HEK293 (cell line): ENCODE measurements around the gene HOATZ.

ENCODE experiments used
- GLIS1 ChIP-seq: fragments of 450-650 bp; formaldehyde crosslinking; IDR thresholded peaks from 2 replicates; pipeline ENCODE4 v1.5.1; 2016; ENCODE audit warnings: missing biosample characterization, missing genetic modification characterization
- KLF16 ChIP-seq: fragments of 450-650 bp; formaldehyde crosslinking; IDR thresholded peaks from 2 replicates; pipeline ENCODE4 v1.5.1; 2017; ENCODE audit warnings: missing biosample characterization, missing genetic modification characterization
- KLF9 ChIP-seq: fragments of 450-650 bp; formaldehyde crosslinking; IDR thresholded peaks from 2 replicates; pipeline ENCODE4 v1.5.1; 2016; ENCODE audit warnings: missing biosample characterization, missing genetic modification characterization, low read depth
- REPIN1 ChIP-seq: fragments of 450-650 bp; formaldehyde crosslinking; IDR thresholded peaks from 2 replicates; pipeline ENCODE4 v1.5.1; 2017; ENCODE audit warnings: missing biosample characterization, missing genetic modification characterization, low read depth
- SCRT1 ChIP-seq: fragments of 450-650 bp; formaldehyde crosslinking; IDR thresholded peaks from 2 replicates; pipeline ENCODE4 v1.5.1; 2016; ENCODE audit warnings: missing biosample characterization, missing genetic modification characterization, borderline replicate concordance
- ZIC2 ChIP-seq: fragments of 450-650 bp; formaldehyde crosslinking; IDR thresholded peaks from 2 replicates; pipeline ENCODE4 v1.5.1; 2016; ENCODE audit warnings: missing biosample characterization, missing genetic modification characterization
- ZNF146 ChIP-seq: fragments of 450-650 bp; formaldehyde crosslinking; IDR thresholded peaks from 2 replicates; pipeline ENCODE4 v1.5.1; 2016; ENCODE audit warnings: missing biosample characterization, missing genetic modification characterization
- ZNF169 ChIP-seq: fragments of 450-650 bp; formaldehyde crosslinking; IDR thresholded peaks from 2 replicates; pipeline ENCODE4 v1.5.1; 2016; ENCODE audit warnings: missing biosample characterization, missing genetic modification characterization
- ZNF23 ChIP-seq: fragments of 450-650 bp; formaldehyde crosslinking; IDR thresholded peaks from 2 replicates; pipeline ENCODE4 v1.5.1; 2016; ENCODE audit warnings: missing biosample characterization, missing genetic modification characterization, borderline replicate concordance
- ZNF266 ChIP-seq: fragments of 450-650 bp; formaldehyde crosslinking; IDR thresholded peaks from 2 replicates; pipeline ENCODE4 v1.5.1; 2016; ENCODE audit warnings: missing biosample characterization, missing genetic modification characterization, low read depth
- ZNF324 ChIP-seq: fragments of 450-650 bp; formaldehyde crosslinking; IDR thresholded peaks from 2 replicates; pipeline ENCODE4 v1.5.1; 2016; ENCODE audit warnings: missing biosample characterization, missing genetic modification characterization
- ZNF335 ChIP-seq: fragments of 450-650 bp; formaldehyde crosslinking; conservative IDR thresholded peaks from 2 replicates; pipeline ENCODE4 v1.5.1; 2016; ENCODE audit warnings: missing biosample characterization, missing genetic modification characterization
- ZNF341 ChIP-seq: fragments of 450-650 bp; formaldehyde crosslinking; IDR thresholded peaks from 2 replicates; pipeline ENCODE4; 2016; ENCODE audit warnings: low read depth, missing biosample characterization, missing genetic modification characterization
- ZNF600 ChIP-seq: fragments of 450-650 bp; formaldehyde crosslinking; IDR thresholded peaks from 2 replicates; pipeline ENCODE4 v1.5.1; 2016; ENCODE audit warnings: missing biosample characterization, missing genetic modification characterization
- ZNF707 ChIP-seq: fragments of 450-650 bp; formaldehyde crosslinking; IDR thresholded peaks from 2 replicates; pipeline ENCODE4 v1.5.1; 2016; ENCODE audit warnings: missing biosample characterization, missing genetic modification characterization
- ZNF747 ChIP-seq: fragments of 450-650 bp; formaldehyde crosslinking; IDR thresholded peaks from 2 replicates; pipeline ENCODE4 v1.5.1; 2016; ENCODE audit warnings: missing biosample characterization, missing genetic modification characterization
- ZNF76 ChIP-seq: fragments of 450-650 bp; formaldehyde crosslinking; IDR thresholded peaks from 2 replicates; pipeline ENCODE4; 2016; ENCODE audit warnings: low read depth, missing biosample characterization, missing genetic modification characterization, borderline replicate concordance
- ZNF777 ChIP-seq: fragments of 450-650 bp; formaldehyde crosslinking; IDR thresholded peaks from 2 replicates; pipeline ENCODE4 v1.5.1; 2017; ENCODE audit warnings: missing biosample characterization, missing genetic modification characterization, borderline replicate concordance
- ZNF830 ChIP-seq: fragments of 450-650 bp; IDR thresholded peaks from 2 replicates; pipeline ENCODE4 v1.5.0; 2018; ENCODE audit warnings: missing biosample characterization, missing genetic modification characterization, low read depth, mild to moderate bottlenecking, moderate library complexity
- ZSCAN23 ChIP-seq: fragments of 450-650 bp; formaldehyde crosslinking; IDR thresholded peaks from 2 replicates; pipeline ENCODE4 v1.5.1; 2016; ENCODE audit warnings: missing biosample characterization, missing genetic modification characterization
- ZSCAN30 ChIP-seq: fragments of 450-650 bp; IDR thresholded peaks from 2 replicates; pipeline ENCODE4 v1.5.1; 2018; ENCODE audit warnings: missing biosample characterization, mild to moderate bottlenecking, missing genetic modification characterization, moderate library complexity
- TF ChIP-seq, protein P1 (sequence below): fragments of 450-650 bp; formaldehyde crosslinking; IDR thresholded peaks from 2 replicates; pipeline ENCODE4 v1.5.1; 2016; ENCODE audit warnings: missing biosample characterization, missing genetic modification characterization
- TF ChIP-seq, protein P2 (sequence below): IDR thresholded peaks from 2 replicates; pipeline ENCODE4 v1.6.1; 2011; ENCODE audit warnings: mild to moderate bottlenecking, low read depth, low read length, borderline replicate concordance
- TF ChIP-seq, protein P3 (sequence below): fragments of 450-650 bp; formaldehyde crosslinking; IDR thresholded peaks from 2 replicates; pipeline ENCODE4 v1.5.1; 2017; ENCODE audit warnings: missing biosample characterization, mild to moderate bottlenecking, missing genetic modification characterization, moderate library complexity
- TF ChIP-seq, protein P4 (sequence below): fragments of 450-650 bp; formaldehyde crosslinking; IDR thresholded peaks from 2 replicates; pipeline ENCODE4 v1.5.1; 2016; ENCODE audit warnings: missing biosample characterization, missing genetic modification characterization
- TF ChIP-seq, protein P5 (sequence below): fragments of 450-650 bp; formaldehyde crosslinking; optimal IDR thresholded peaks from 2 replicates; pipeline ENCODE3; 2016; ENCODE audit warnings: missing biosample characterization, mild to moderate bottlenecking, missing genetic modification characterization

The HOATZ gene

DNA sequence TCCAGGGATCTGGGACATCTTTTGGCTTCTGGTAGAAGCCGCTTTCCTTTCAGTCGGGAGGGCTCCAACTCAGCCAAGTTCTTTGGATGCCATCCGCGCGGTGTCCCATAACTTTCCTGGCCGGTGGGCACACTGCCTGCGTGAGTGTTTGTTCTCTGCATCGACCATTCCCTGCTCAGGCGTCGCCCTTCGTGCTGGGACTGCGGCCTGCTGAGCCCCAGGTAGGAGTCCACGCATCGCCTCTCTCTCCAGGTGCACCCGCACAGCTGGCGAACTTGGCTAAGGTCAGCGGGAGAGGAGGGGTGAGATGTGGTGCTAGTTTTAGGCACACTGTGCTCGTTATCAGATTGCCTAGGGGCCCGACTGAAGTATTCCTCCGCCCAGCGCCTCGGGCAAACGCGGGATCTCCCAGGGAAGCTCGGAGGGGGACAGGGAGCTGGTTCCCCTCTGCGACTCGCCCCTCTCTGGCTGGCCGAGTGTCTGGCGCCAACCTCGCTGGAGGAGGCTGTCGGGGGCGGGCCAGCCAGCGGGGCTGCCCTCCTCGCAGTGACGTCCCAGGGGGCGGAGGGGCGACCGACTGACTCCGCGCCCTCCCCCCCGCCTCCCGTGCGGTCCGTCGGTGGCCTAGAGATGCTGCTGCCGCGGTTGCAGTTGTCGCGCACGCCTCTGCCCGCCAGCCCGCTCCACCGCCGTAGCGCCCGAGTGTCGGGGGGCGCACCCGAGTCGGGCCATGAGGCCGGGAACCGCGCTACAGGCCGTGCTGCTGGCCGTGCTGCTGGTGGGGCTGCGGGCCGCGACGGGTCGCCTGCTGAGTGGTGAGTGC lies 25.7 kb downstream of the HOATZ start, which contains the start of gene LAYN (continued):
- no peak for TF ChIP-seq ZNF169 (tag by site-specific recombination)
- TF ChIP-seq ZNF341: peak; percentile 61; the same call in 1 of the 2 replicates
- TF ChIP-seq KLF16 (tag by site-specific recombination): 0 out of 2 replicates have a peak, but pooled peaks have one; percentile 25
- TF ChIP-seq ZSCAN23 (tag by site-specific recombination): no peak
- no peak for TF ChIP-seq ZNF23 (tag by site-specific recombination)
- peak; percentile 64; the same call in 1 of the 2 replicates for TF ChIP-seq ZSCAN30 (tag by site-specific recombination)
- TF ChIP-seq, protein P1, sequence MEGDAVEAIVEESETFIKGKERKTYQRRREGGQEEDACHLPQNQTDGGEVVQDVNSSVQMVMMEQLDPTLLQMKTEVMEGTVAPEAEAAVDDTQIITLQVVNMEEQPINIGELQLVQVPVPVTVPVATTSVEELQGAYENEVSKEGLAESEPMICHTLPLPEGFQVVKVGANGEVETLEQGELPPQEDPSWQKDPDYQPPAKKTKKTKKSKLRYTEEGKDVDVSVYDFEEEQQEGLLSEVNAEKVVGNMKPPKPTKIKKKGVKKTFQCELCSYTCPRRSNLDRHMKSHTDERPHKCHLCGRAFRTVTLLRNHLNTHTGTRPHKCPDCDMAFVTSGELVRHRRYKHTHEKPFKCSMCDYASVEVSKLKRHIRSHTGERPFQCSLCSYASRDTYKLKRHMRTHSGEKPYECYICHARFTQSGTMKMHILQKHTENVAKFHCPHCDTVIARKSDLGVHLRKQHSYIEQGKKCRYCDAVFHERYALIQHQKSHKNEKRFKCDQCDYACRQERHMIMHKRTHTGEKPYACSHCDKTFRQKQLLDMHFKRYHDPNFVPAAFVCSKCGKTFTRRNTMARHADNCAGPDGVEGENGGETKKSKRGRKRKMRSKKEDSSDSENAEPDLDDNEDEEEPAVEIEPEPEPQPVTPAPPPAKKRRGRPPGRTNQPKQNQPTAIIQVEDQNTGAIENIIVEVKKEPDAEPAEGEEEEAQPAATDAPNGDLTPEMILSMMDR (tag by site-specific recombination): peak; percentile 46; the same call in 1 of the 2 replicates
- TF ChIP-seq, protein P2, sequence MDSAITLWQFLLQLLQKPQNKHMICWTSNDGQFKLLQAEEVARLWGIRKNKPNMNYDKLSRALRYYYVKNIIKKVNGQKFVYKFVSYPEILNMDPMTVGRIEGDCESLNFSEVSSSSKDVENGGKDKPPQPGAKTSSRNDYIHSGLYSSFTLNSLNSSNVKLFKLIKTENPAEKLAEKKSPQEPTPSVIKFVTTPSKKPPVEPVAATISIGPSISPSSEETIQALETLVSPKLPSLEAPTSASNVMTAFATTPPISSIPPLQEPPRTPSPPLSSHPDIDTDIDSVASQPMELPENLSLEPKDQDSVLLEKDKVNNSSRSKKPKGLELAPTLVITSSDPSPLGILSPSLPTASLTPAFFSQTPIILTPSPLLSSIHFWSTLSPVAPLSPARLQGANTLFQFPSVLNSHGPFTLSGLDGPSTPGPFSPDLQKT: no peak
- 0 out of 2 replicates have a peak, but pooled peaks have one; percentile 11 for TF ChIP-seq ZNF777 (tag by site-specific recombination)
- TF ChIP-seq ZNF76 (tag by site-specific recombination): peak; percentile 54; the same call in 1 of the 2 replicates
- TF ChIP-seq KLF9 (tag by site-specific recombination): peak; percentile 26; the same call in 1 of the 2 replicates
- TF ChIP-seq ZNF600 (tag by site-specific recombination): no peak
- peak; percentile 91 for TF ChIP-seq ZIC2 (tag by site-specific recombination)
- TF ChIP-seq, protein P3, sequence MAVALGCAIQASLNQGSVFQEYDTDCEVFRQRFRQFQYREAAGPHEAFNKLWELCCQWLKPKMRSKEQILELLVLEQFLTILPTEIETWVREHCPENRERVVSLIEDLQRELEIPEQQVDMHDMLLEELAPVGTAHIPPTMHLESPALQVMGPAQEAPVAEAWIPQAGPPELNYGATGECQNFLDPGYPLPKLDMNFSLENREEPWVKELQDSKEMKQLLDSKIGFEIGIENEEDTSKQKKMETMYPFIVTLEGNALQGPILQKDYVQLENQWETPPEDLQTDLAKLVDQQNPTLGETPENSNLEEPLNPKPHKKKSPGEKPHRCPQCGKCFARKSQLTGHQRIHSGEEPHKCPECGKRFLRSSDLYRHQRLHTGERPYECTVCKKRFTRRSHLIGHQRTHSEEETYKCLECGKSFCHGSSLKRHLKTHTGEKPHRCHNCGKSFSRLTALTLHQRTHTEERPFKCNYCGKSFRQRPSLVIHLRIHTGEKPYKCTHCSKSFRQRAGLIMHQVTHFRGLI (tag by site-specific recombination): 0 out of 2 replicates have a peak, but pooled peaks have one; percentile 47
- no peak for TF ChIP-seq SCRT1 (tag by site-specific recombination)
- no peak for TF ChIP-seq ZNF146 (tag by site-specific recombination)
- TF ChIP-seq ZNF324 (tag by site-specific recombination): no peak
- TF ChIP-seq, protein P4, sequence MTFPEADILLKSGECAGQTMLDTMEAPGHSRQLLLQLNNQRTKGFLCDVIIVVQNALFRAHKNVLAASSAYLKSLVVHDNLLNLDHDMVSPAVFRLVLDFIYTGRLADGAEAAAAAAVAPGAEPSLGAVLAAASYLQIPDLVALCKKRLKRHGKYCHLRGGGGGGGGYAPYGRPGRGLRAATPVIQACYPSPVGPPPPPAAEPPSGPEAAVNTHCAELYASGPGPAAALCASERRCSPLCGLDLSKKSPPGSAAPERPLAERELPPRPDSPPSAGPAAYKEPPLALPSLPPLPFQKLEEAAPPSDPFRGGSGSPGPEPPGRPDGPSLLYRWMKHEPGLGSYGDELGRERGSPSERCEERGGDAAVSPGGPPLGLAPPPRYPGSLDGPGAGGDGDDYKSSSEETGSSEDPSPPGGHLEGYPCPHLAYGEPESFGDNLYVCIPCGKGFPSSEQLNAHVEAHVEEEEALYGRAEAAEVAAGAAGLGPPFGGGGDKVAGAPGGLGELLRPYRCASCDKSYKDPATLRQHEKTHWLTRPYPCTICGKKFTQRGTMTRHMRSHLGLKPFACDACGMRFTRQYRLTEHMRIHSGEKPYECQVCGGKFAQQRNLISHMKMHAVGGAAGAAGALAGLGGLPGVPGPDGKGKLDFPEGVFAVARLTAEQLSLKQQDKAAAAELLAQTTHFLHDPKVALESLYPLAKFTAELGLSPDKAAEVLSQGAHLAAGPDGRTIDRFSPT (tag by site-specific recombination): no peak
- peak; percentile 62; the same call in 1 of the 2 replicates for TF ChIP-seq GLIS1
- TF ChIP-seq REPIN1: no peak
- peak; percentile 29; the same call in 1 of the 2 replicates for TF ChIP-seq ZNF335
- TF ChIP-seq ZNF830 (tag by site-specific recombination): no peak
- TF ChIP-seq ZNF707: no peak
- TF ChIP-seq ZNF266 (tag by site-specific recombination): no peak
- no peak for TF ChIP-seq ZNF747 (tag by site-specific recombination)
- TF ChIP-seq, protein P5, sequence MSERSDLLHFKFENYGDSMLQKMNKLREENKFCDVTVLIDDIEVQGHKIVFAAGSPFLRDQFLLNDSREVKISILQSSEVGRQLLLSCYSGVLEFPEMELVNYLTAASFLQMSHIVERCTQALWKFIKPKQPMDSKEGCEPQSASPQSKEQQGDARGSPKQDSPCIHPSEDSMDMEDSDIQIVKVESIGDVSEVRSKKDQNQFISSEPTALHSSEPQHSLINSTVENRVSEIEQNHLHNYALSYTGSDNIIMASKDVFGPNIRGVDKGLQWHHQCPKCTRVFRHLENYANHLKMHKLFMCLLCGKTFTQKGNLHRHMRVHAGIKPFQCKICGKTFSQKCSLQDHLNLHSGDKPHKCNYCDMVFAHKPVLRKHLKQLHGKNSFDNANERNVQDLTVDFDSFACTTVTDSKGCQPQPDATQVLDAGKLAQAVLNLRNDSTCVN: peak; percentile 79
